Muscle of leg (tissue), 11 donors: ENCODE measurements around the gene KYNU. TPM values are rescaled to one million over a fixed set of nuclear protein-coding genes. Genes with fewer than 3 reads are reported as not detected.
"Not testable (repeated sequence)": the region's sequence is repeated elsewhere in the genome, so short reads cannot be mapped to it uniquely, and the experiment has no call there.

Source experiments
- DNase-seq: peaks from one replicate; pipeline ENCODE4 v3.0.0; 2013
- H3K27ac ChIP-seq: one replicate; pipeline ENCODE4 v1.5.1; 2013; ENCODE audit warnings: mild to moderate bottlenecking, low read length, control low read depth
- H3K27me3 ChIP-seq: one replicate; pipeline ENCODE4 v1.6.1; 2013; ENCODE audit warnings: low read length; ENCODE audit not compliant: control insufficient read depth, insufficient read depth
- H3K36me3 ChIP-seq: one replicate; pipeline ENCODE4 v1.6.1; 2013; ENCODE audit warnings: low read length; ENCODE audit not compliant: control insufficient read depth, insufficient read depth
- H3K4me1 ChIP-seq: one replicate; pipeline ENCODE4 v1.6.1; 2013; ENCODE audit warnings: low read length; ENCODE audit not compliant: control insufficient read depth, insufficient read depth
- H3K4me3 ChIP-seq: one replicate; pipeline ENCODE4 v1.5.1; 2013; ENCODE audit warnings: low read length, control low read depth
- H3K9me3 ChIP-seq: replicated peaks from 2 replicates; pipeline ENCODE4 v1.6.1; 2013; ENCODE audit warnings: low read depth, low read length; ENCODE audit not compliant: control insufficient read depth
- WGBS: methylation state at CpG from one replicate; pipeline ENCODE4 v1.1.5; 2013; ENCODE audit warnings: missing lambda C conversion rate; ENCODE audit not compliant: insufficient coverage; 5-methylcytosine and 5-hydroxymethylcytosine counted together
- polyA plus RNA-seq, 8 donors: library from polyadenylated mRNA; unstranded; fragments of 120-200 nt; gene quantifications; one replicate each; pipeline versions ENCODE4 v1.2.1 to v1.2.3, GENCODE V29; 2013; ENCODE audit warnings: inconsistent platforms in 1 of 8, low replicate concordance in 1 of 8; ENCODE audit not compliant: insufficient read length in 8 of 8, insufficient read depth in 1 of 8
- total RNA-seq: library from RNA; stranded (reverse); fragments of 120-200 nt; gene quantifications from one replicate; pipeline ENCODE4 v1.2.4, GENCODE V29; 2013

Gene KYNU
- total and polyA plus RNA-seq, 9 donors, result 0.65 to 0.84 (median 0.76) TPM

DNA sequence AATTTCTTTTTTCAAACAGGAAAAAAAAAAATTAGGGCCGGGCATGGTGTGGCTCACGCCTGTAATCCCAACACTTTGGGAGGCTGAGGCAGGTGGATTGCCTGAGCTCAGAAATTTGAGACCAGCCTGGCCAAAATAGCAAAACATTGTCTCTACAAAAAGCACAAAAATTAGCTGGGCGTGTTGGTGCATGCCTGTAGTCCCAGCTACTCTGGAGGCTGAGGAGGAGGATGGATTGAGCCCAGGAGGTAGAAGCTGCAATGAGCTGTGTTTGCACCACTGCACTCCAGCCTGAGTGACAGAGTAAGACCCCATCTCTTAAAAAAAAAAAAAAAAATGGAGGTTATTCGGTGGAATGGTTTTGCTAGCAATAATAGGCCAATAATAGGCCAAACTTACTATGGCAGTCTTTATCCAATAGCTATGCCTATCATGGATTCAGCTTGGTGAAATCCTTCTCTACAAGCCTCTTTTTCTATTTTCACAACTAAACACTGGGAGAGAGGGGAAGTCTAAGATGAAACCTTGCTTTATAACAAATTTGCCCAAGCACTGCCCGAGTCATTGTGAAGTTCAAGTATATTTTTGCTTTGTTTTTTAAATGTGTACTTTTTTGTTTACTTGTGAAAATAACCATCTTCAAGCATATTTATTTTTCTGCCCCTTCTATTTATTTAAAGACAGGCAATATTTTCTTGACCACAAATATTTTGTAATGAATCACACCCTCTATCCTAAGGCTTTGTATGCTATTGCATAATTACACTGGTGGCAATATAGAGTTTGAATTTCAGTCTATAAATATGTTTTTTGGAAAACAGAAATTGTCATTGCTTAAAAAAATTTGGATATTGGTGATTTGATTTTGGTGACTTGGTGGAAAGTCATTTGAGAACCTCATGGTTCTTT lies 20.0 kb upstream of the KYNU start:
- Histone ChIP-seq H3K4me3 (no peak overlapping the region), H3K27me3 (no peaks in the 10 kb centered on the region), H3K9me3 (no peaks in the 10 kb centered on the region), H3K4me1 (no peaks in the 10 kb centered on the region), H3K36me3 (no peaks in the 10 kb centered on the region), H3K27ac (no peak overlapping the region)
- DNase-seq, result no peak
- WGBS, result 100% methylated on average over 1 of the region's 5 CpGs

DNA sequence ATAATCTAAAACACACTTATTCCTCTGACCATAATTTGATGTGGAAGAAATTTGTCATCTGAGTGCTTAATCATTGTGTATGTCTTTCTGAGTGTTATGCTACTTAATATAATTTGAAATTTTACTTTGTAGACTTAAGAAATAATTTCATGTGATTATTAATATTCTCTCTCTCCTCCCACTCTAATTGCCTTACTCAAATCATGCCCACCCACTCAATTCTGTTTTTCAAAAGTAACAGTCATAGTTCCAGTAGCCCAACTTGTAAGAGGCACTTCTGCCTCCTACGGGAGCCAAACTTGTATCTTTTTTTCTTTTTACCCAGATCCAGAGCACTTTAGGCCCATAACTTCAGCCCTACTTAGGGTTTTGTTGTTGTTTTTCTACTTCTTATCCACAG lies 18.5 kb upstream of the KYNU start:
- no peaks in the 10 kb centered on the region for H3K36me3 ChIP-seq
- H3K4me1 ChIP-seq, result no peaks in the 10 kb centered on the region
- no CpG with 5 or more reads among the region's 1 CpG for WGBS
- no peak for DNase-seq
- H3K9me3 ChIP-seq, result no peaks in the 10 kb centered on the region
- no peak overlapping the region for H3K27ac ChIP-seq
- no peak overlapping the region for H3K4me3 ChIP-seq
- H3K27me3 ChIP-seq, result no peaks in the 10 kb centered on the region

- no peak overlapping the region for H3K27ac ChIP-seq
- 86% methylated on average over 1 of the region's 4 CpGs for WGBS
- no peaks in the 10 kb centered on the region for H3K36me3 ChIP-seq
- DNase-seq, result no peak
- H3K4me1 ChIP-seq, result no peaks in the 10 kb centered on the region
- H3K27me3 ChIP-seq, result no peaks in the 10 kb centered on the region
- H3K9me3 ChIP-seq, result no peaks in the 10 kb centered on the region
- no peak overlapping the region for H3K4me3 ChIP-seq
These were observed 15.2 kb upstream of the KYNU start for GRCh38 chr2:142862299-142862698.

- no peak for DNase-seq
- Histone ChIP-seq H3K27ac (no peak overlapping the region), H3K4me1 (no peaks in the 10 kb centered on the region), H3K4me3 (no peak overlapping the region), H3K36me3 (no peaks in the 10 kb centered on the region), H3K27me3 (no peaks in the 10 kb centered on the region), H3K9me3 (no peaks in the 10 kb centered on the region)
- 83% methylated on average over 1 of the region's 5 CpGs for WGBS
These were observed 14.6 kb upstream of the KYNU start for GRCh38 chr2:142862847-142863246.

DNA sequence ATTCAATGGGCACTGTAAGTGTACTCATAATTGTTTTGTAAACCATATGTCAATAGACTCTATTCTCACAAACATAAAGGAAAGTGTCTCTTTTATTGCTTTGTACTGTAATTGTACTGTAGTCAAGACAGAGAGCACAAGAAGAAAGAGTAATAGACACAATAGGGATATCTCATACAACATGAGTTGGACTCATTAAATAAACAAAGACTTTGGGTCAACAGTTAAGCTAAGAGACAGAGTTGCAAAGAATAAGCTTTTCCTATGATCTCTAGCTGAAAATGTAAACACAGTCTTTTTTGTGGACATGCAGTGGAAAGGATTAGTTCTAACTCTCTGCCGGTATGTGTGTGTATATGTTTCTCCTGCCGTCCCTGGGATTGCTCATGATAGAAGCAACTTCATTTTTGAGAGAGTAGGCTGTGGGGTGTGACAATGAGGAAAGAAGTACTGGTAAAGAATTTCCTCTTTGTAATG lies 13.9 kb upstream of the KYNU start:
- no peak overlapping the region for H3K4me3 ChIP-seq
- no peaks in the 10 kb centered on the region for H3K27me3 ChIP-seq
- no peak for DNase-seq
- H3K4me1 ChIP-seq, result no peaks in the 10 kb centered on the region
- WGBS, result no CpG with 5 or more reads among the region's 2 CpGs
- H3K9me3 ChIP-seq, result no peaks in the 10 kb centered on the region
- H3K36me3 ChIP-seq, result no peaks in the 10 kb centered on the region
- H3K27ac ChIP-seq, result no peak overlapping the region

- not testable (repeated sequence) for H3K27me3 ChIP-seq, DNase-seq, H3K9me3 ChIP-seq, H3K36me3 ChIP-seq, H3K4me1 ChIP-seq, H3K4me3 ChIP-seq, H3K27ac ChIP-seq
- no CpG with 5 or more reads among the region's 2 CpGs for WGBS
These were observed 12.9 kb upstream of the KYNU start for GRCh38 chr2:142864605-142865004.

GRCh38 chr2:142865924-142866323 lies 11.5 kb upstream of the KYNU start:
- no peaks in the 10 kb centered on the region for H3K36me3 ChIP-seq
- DNase-seq, result peak; percentile 47
- H3K4me3 ChIP-seq, result no peak overlapping the region
- no peak overlapping the region for H3K27ac ChIP-seq
- H3K9me3 ChIP-seq, result no peaks in the 10 kb centered on the region
- WGBS, result 33% methylated on average over 1 of the region's 1 CpG
- no peaks in the 10 kb centered on the region for H3K27me3 ChIP-seq
- H3K4me1 ChIP-seq, result no peaks in the 10 kb centered on the region

GRCh38 chr2:142866426-142866825 lies 11.0 kb upstream of the KYNU start:
- WGBS, result 75% methylated on average over 2 of the region's 2 CpGs
- H3K4me3 ChIP-seq, result no peak overlapping the region
- no peak for DNase-seq
- no peak overlapping the region for H3K27ac ChIP-seq
- no peaks in the 10 kb centered on the region for H3K4me1 ChIP-seq
- H3K27me3 ChIP-seq, result no peaks in the 10 kb centered on the region
- no peaks in the 10 kb centered on the region for H3K9me3 ChIP-seq
- H3K36me3 ChIP-seq, result no peaks in the 10 kb centered on the region

- Histone ChIP-seq H3K4me1 (no peaks in the 10 kb centered on the region), H3K27ac (no peak overlapping the region), H3K4me3 (no peak overlapping the region), H3K27me3 (no peaks in the 10 kb centered on the region), H3K9me3 (no peaks in the 10 kb centered on the region), H3K36me3 (no peaks in the 10 kb centered on the region)
- WGBS, result 91% methylated on average over 2 of the region's 2 CpGs
- no peak for DNase-seq
These were observed 10.3 kb upstream of the KYNU start for GRCh38 chr2:142867136-142867535.

DNA sequence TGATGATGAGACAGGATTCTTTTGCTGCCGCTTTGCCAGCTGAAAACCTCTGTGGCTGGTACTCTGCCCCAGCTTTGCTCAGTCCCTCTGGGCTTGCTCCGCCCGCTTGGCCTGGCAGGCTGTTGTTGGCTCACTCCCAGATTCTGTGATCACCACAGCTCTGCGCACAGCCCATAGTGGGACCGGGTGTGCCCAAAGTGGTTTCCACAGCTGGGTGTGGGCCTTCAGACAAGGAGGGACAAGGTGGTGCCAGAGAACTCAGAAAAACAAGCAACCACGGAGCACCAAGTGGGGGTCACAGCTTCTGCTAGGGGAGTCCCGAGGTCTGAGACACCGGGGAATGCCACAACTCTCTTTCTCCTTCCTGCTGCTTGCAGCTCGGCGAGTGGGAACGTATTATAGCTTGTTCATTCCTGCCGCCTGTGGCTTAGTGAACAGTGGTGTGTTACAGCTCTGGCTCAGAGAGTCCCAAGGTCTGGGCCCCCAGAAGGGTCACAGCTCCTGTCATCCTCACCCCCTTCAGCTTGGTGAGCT lies 9.2 kb upstream of the KYNU start:
- Histone ChIP-seq H3K4me3 (no peak overlapping the region), H3K9me3 (no peaks in the 10 kb centered on the region), H3K27ac (no peak overlapping the region), H3K27me3 (no peaks in the 10 kb centered on the region), H3K4me1 (no peaks in the 10 kb centered on the region), H3K36me3 (no peaks in the 10 kb centered on the region)
- DNase-seq, result peak; percentile 26
- WGBS, result 86% methylated on average over 1 of the region's 12 CpGs
